Smooth muscle cell (in vitro differentiated cells): ENCODE data around the gene CYP26B1. TPM values are rescaled to one million over a fixed set of nuclear protein-coding genes. Genes with fewer than 3 reads are reported as not detected.

Experiments
- DNase-seq: peaks from one replicate; lab custom pipeline; 2025; ENCODE audit not compliant: unreplicated experiment; lab: John Stamatoyannopoulos, UW
- H2AFZ ChIP-seq: fragments of 200-600 bp; sonication (generic); 2 replicates; pipeline ENCODE4 v1.6.0; 2016; ENCODE audit warnings: antibody characterized with exemption, low read depth, mild to moderate bottlenecking
- H3F3A ChIP-seq: fragments of 200-600 bp; sonication (generic); 2 replicates; pipeline ENCODE4 v1.6.0; 2017; ENCODE audit warnings: antibody characterized with exemption, low read depth
- H3K27ac ChIP-seq: fragments of 200-600 bp; sonication (generic); 2 replicates; pipeline ENCODE4 v1.5.1; 2016; ENCODE audit warnings: low read depth, mild to moderate bottlenecking
- H3K27me3 ChIP-seq: fragments of 200-600 bp; sonication (generic); 2 replicates; pipeline ENCODE4 v1.6.1; 2016; ENCODE audit warnings: low read depth, mild to moderate bottlenecking
- H3K36me3 ChIP-seq: fragments of 200-600 bp; sonication (generic); 2 replicates; pipeline ENCODE4 v1.5.1; 2016; ENCODE audit warnings: low read depth
- H3K4me1 ChIP-seq: fragments of 200-600 bp; sonication (generic); 2 replicates; pipeline ENCODE4 v1.5.1; 2016; ENCODE audit warnings: low read depth
- H3K4me2 ChIP-seq: fragments of 200-600 bp; sonication (generic); 2 replicates; pipeline ENCODE4 v1.6.0; 2016; ENCODE audit warnings: mild to moderate bottlenecking
- H3K4me3 ChIP-seq: fragments of 200-600 bp; sonication (generic); 2 replicates; pipeline ENCODE4 v1.5.1; 2016; ENCODE audit warnings: mild to moderate bottlenecking
- H3K79me2 ChIP-seq: fragments of 200-600 bp; sonication (generic); 2 replicates; pipeline ENCODE4 v1.6.0; 2016; ENCODE audit warnings: low read depth, mild to moderate bottlenecking
- H3K9ac ChIP-seq: fragments of 200-600 bp; sonication (generic); 2 replicates; pipeline ENCODE4 v1.6.0; 2016; ENCODE audit warnings: low read depth
- H3K9me3 ChIP-seq: fragments of 200-600 bp; sonication (generic); replicated peaks from 2 replicates; pipeline ENCODE4 v1.5.1; 2016; ENCODE audit warnings: low read depth
- H4K20me1 ChIP-seq: fragments of 200-600 bp; sonication (generic); 2 replicates; pipeline ENCODE4 v1.6.0; 2016; ENCODE audit warnings: low read depth
- WGBS: methylation state at CpG from one replicate; pipeline ENCODE4 v1.1.7; 2016; ENCODE audit warnings: low lambda C conversion rate; 5-methylcytosine and 5-hydroxymethylcytosine counted together
- polyA plus RNA-seq: library from polyadenylated mRNA; unstranded; fragments of >200 nt; fragmentation: Nextera tagmentation; extraction: Ambion mirVana; gene quantifications from 2 replicates; pipeline ENCODE4 v1.2.1, GENCODE V29; 2016
- total RNA-seq: library from RNA; depleted of rRNA; stranded (reverse); fragments of >200 nt; gene quantifications from 2 replicates; pipeline ENCODE4 v1.2.3, GENCODE V29; 2014
- TF ChIP-seq, protein P1 (sequence below): fragments of 200-600 bp; sonication (generic); IDR thresholded peaks from 2 replicates; pipeline ENCODE4 v1.5.1; 2017; ENCODE audit warnings: borderline replicate concordance, mild to moderate bottlenecking, antibody characterized with exemption; ENCODE audit not compliant: insufficient read depth, poor library complexity, severe bottlenecking

The CYP26B1 gene
- total and polyA plus RNA-seq, 2 experiments from 2014 or later: 0.48 to 1.1 TPM

- Histone ChIP-seq H3K79me2 (no peaks in the 10 kb centered on the region), H3K9ac (no peak overlapping the region), H3K36me3 (no peaks in the 10 kb centered on the region), H3F3A (no peaks in the 10 kb centered on the region), H4K20me1 (no peaks in the 10 kb centered on the region), H3K9me3 (no peaks in the 10 kb centered on the region), H3K4me2 (no peak overlapping the region), H3K27me3 (peaks cover 13% of the 10 kb centered on the region), H3K4me1 (no peaks in the 10 kb centered on the region), H3K27ac (no peak overlapping the region), H2AFZ (no peak overlapping the region), H3K4me3 (no peak overlapping the region)
- no peak for DNase-seq
- TF ChIP-seq, protein P1, sequence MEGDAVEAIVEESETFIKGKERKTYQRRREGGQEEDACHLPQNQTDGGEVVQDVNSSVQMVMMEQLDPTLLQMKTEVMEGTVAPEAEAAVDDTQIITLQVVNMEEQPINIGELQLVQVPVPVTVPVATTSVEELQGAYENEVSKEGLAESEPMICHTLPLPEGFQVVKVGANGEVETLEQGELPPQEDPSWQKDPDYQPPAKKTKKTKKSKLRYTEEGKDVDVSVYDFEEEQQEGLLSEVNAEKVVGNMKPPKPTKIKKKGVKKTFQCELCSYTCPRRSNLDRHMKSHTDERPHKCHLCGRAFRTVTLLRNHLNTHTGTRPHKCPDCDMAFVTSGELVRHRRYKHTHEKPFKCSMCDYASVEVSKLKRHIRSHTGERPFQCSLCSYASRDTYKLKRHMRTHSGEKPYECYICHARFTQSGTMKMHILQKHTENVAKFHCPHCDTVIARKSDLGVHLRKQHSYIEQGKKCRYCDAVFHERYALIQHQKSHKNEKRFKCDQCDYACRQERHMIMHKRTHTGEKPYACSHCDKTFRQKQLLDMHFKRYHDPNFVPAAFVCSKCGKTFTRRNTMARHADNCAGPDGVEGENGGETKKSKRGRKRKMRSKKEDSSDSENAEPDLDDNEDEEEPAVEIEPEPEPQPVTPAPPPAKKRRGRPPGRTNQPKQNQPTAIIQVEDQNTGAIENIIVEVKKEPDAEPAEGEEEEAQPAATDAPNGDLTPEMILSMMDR: no peak
- 95% methylated on average over 8 of the region's 8 CpGs for WGBS
These were observed 44.0 kb downstream of the CYP26B1 start for GRCh38 chr2:72103690-72104089.

DNA sequence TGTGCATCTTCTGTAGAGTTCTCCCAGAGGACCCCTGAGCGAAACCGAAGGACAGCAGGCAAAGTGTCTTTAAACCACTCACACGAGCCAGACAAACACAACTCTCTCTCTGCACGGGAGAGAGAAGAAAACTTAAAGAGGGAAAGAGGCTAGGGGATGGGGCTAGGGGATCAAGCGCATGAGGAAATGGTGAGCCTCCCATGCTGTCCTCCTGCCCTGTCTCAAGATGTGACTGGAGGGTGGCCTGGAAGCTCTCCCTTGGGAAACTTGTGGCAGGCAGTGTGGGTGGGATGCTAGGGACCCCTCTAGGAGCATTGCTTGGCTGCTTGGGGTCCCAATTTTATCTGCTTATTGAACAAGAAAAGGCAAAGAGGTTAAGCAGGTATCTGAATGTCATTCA lies 44.5 kb downstream of the CYP26B1 start:
- Histone ChIP-seq H3K4me1 (no peaks in the 10 kb centered on the region), H3K36me3 (no peaks in the 10 kb centered on the region), H3K4me2 (no peak overlapping the region), H3K27ac (no peak overlapping the region), H3K9me3 (no peaks in the 10 kb centered on the region), H2AFZ (no peak overlapping the region), H3K79me2 (no peaks in the 10 kb centered on the region), H3F3A (no peaks in the 10 kb centered on the region), H3K9ac (no peak overlapping the region), H4K20me1 (no peaks in the 10 kb centered on the region), H3K4me3 (no peak overlapping the region), H3K27me3 (peaks cover 13% of the 10 kb centered on the region)
- 77% methylated on average over 5 of the region's 5 CpGs for WGBS
- no peak for DNase-seq
- TF ChIP-seq, protein P1: no peak

- Histone ChIP-seq H3K36me3 (no peaks in the 10 kb centered on the region), H3K9me3 (no peaks in the 10 kb centered on the region), H3K27me3 (peaks cover 15% of the 10 kb centered on the region), H3K79me2 (no peaks in the 10 kb centered on the region), H3K4me3 (no peak overlapping the region), H3K4me2 (no peak overlapping the region), H3K9ac (no peak overlapping the region), H3K27ac (no peak overlapping the region), H4K20me1 (no peaks in the 10 kb centered on the region), H2AFZ (no peak overlapping the region), H3F3A (no peaks in the 10 kb centered on the region), H3K4me1 (no peaks in the 10 kb centered on the region)
- 83% methylated on average over 6 of the region's 6 CpGs for WGBS
- no peak for DNase-seq
- TF ChIP-seq, protein P1: no peak
These were observed 48.7 kb downstream of the CYP26B1 start for GRCh38 chr2:72098935-72099334.

DNA sequence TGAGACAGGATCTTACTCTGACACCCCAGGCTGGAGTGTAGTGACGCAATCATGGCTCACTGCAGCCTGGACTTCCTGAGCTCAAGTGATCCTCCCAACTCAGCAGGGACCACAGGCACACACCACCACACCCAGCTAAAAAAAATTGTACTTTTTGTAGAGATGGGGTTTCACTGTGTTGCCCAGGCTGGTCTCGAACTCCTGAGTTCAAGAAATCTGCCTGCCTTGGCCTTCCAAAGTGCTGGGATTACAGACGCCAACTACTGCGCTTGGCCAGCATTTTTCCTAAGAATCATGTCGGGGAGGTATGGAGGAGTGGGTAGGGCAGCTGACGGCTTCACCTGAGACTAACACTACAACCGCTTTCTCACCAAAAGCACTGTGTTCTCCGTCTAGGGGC lies 50.4 kb downstream of the CYP26B1 start:
- Histone ChIP-seq H3K4me2 (no peak overlapping the region), H3K36me3 (no peaks in the 10 kb centered on the region), H3K4me1 (no peaks in the 10 kb centered on the region), H3K27ac (no peak overlapping the region), H4K20me1 (no peaks in the 10 kb centered on the region), H3K79me2 (no peaks in the 10 kb centered on the region), H3K9me3 (no peaks in the 10 kb centered on the region), H3F3A (no peaks in the 10 kb centered on the region), H3K9ac (no peak overlapping the region), H3K27me3 (peaks cover 15% of the 10 kb centered on the region), H3K4me3 (no peak overlapping the region), H2AFZ (no peak overlapping the region)
- DNase-seq: no peak
- WGBS: 92% methylated on average over 8 of the region's 8 CpGs
- TF ChIP-seq, protein P1: no peak
